ENCODE data around the gene CACNA1S.

- TF ChIP-seq CTCF (conservative IDR thresholded peaks at IDR 0.05; ENCODE audit: low read length) (no peak), EZH2phosphoT487 (IDR thresholded peaks at IDR 0.05; ENCODE audit: borderline replicate concordance, low read depth, low read length) (no peak)
Measured at GRCh38 chr1:201156819-201157218, 44.6 kb upstream of the CACNA1S start.
